NCI-H510A (cell line): Measurements from ENCODE around the gene EXTL2.
"Not testable (repeated sequence)": the region's sequence is repeated elsewhere in the genome, so short reads cannot be mapped to it uniquely, and the experiment has no call there.

Experiments used
- DNase-seq: peaks from one replicate; lab custom pipeline; 2025; lab: John Stamatoyannopoulos, UW

Gene EXTL2

GRCh38 chr1:100894603-100895539 is at the start of gene EXTL2:
TSS of gene EXTL2 (minus strand) at chr1:100894842. CDS start at chr1:100888757, 6,085 bp downstream.
- peak; percentile 83 for DNase-seq

- DNase-seq, result no peak
Measured at GRCh38 chr1:100943533-100943932, 48.9 kb upstream of the EXTL2 start.

GRCh38 chr1:100942304-100943046 is 47.8 kb upstream of the EXTL2 start:
- no peak for DNase-seq

- no peak for DNase-seq
Measured at GRCh38 chr1:100941580-100942216, 47.1 kb upstream of the EXTL2 start.

GRCh38 chr1:100941098-100941527 is 46.5 kb upstream of the EXTL2 start:
- no peak for DNase-seq

GRCh38 chr1:100936194-100936967 is 41.7 kb upstream of the EXTL2 start:
- DNase-seq, result no peak

GRCh38 chr1:100933555-100933954 is 38.9 kb upstream of the EXTL2 start:
- DNase-seq, result not testable (repeated sequence)

- no peak for DNase-seq
Measured at GRCh38 chr1:100931716-100932115, 37.1 kb upstream of the EXTL2 start.

GRCh38 chr1:100930494-100930893 is 35.9 kb upstream of the EXTL2 start:
- no peak for DNase-seq

GRCh38 chr1:100928128-100928527 is 33.5 kb upstream of the EXTL2 start:
- no peak for DNase-seq

GRCh38 chr1:100927276-100927675 is 32.6 kb upstream of the EXTL2 start:
- peak; percentile 41 for DNase-seq

GRCh38 chr1:100926240-100926639 is 31.6 kb upstream of the EXTL2 start:
- no peak for DNase-seq

GRCh38 chr1:100924991-100925390 is 30.3 kb upstream of the EXTL2 start:
- DNase-seq, result no peak

- no peak for DNase-seq
Measured at GRCh38 chr1:100924212-100924611, 29.6 kb upstream of the EXTL2 start.

GRCh38 chr1:100921110-100921706 is 26.6 kb upstream of the EXTL2 start:
- no peak for DNase-seq

- DNase-seq, result no peak
Measured at GRCh38 chr1:100912019-100912418, 17.4 kb upstream of the EXTL2 start.

GRCh38 chr1:100909018-100909417 is 14.4 kb upstream of the EXTL2 start:
- no peak for DNase-seq

- DNase-seq, result no peak
Measured at GRCh38 chr1:100907887-100908286, 13.2 kb upstream of the EXTL2 start.

- no peak for DNase-seq
Measured at GRCh38 chr1:100905181-100905580, 10.5 kb upstream of the EXTL2 start.

GRCh38 chr1:100904528-100904927 is 9.9 kb upstream of the EXTL2 start:
- no peak for DNase-seq

- no peak for DNase-seq
Measured at GRCh38 chr1:100903777-100904176, 9.1 kb upstream of the EXTL2 start.
